HepG2 (cell line): Measurements from ENCODE around the gene KIF21B. TPM values are rescaled to one million over a fixed set of nuclear protein-coding genes. Genes with fewer than 3 reads are reported as not detected.

Experiments
- ATAC-seq: fragments of 200-7000 bp; cut with Tn5 transposase; 3 replicates; pipeline ENCODE4 v1.9.1; 2020; ENCODE audit warnings: mild to moderate bottlenecking, moderate library complexity
- BruUV-seq: library from RNA; stranded (reverse); fragments of 400-500 nt; replicated peaks from 2 replicates; lab custom pipeline; 2021; lab: Mats Ljungman, UMichigan
- CTCF ChIA-PET: fragments of 300-600 bp; formaldehyde crosslinking; extraction: SDS; loops from one replicate; lab custom pipeline; 2021; ENCODE audit warnings: low total read pairs, inconsistent platforms, low intra/inter-chr PET ratio; lab: Yijun Ruan, JAX
- POLR2A ChIA-PET: fragments of 350-600 bp; sonication (Branson Sonifier 250); formaldehyde crosslinking; loops from one replicate; lab custom pipeline; 2020; ENCODE audit warnings: antibody characterized with exemption, inconsistent platforms; lab: Yijun Ruan, JAX
- DNase-seq: peaks from one replicate; pipeline ENCODE4 v3.0.0-alpha.2; 2015; ENCODE audit warnings: low spot score
- FAIRE-seq: peaks from 3 replicates; lab custom pipeline; 2011; peaks lifted over from hg19 to GRCh38; lab: Jason Lieb, UNC
- H2AFZ ChIP-seq: one replicate; pipeline ENCODE4 v1.6.1; 2011; ENCODE audit warnings: low read length, inconsistent platforms
- H3K27ac ChIP-seq: fragments of 300-600 bp; 3 replicates; pipeline ENCODE4 v1.8.0; 2011; ENCODE audit warnings: mixed run types, mild to moderate bottlenecking, mixed read lengths, low read length, inconsistent platforms; ENCODE audit not compliant: insufficient read depth; ENCODE audit errors: extremely low read length
- H3K27me3 ChIP-seq, 2 experiments: fragments of 200-600 bp in 1 of 2; 2 replicates in 1 of 2; 3 replicates in 1 of 2; pipeline versions ENCODE4 v1.6.0 to v1.8.0; 2011; ENCODE audit warnings: low read length in 2 of 2, mild to moderate bottlenecking in 2 of 2, moderate library complexity in 2 of 2, inconsistent platforms in 1 of 2; ENCODE audit not compliant: insufficient read depth in 2 of 2, control insufficient read depth in 1 of 2
- H3K36me3 ChIP-seq, 2 experiments: fragments of 200-600 bp in 1 of 2; replicated peaks in 1 of 2; 2 replicates in 1 of 2; 3 replicates in 1 of 2; pipeline versions ENCODE4 v1.5.1 to v1.8.0; 2011; ENCODE audit warnings: low read length in 2 of 2, inconsistent platforms in 1 of 2; ENCODE audit not compliant: insufficient read depth in 2 of 2, control insufficient read depth in 1 of 2
- H3K4me1 ChIP-seq: 2 replicates; pipeline ENCODE4 v1.5.1; 2012; ENCODE audit warnings: low read length, inconsistent platforms; ENCODE audit not compliant: insufficient read depth
- H3K4me2 ChIP-seq: 2 replicates; pipeline ENCODE4 v1.6.0; 2011; ENCODE audit warnings: low read depth, low read length, inconsistent platforms
- H3K4me3 ChIP-seq, 3 experiments: fragments of 200-600 bp in 1 of 3; sonication (generic), shearing (Covaris generic) in 1 of 3; replicated peaks in 1 of 3; 2 replicates each; pipeline ENCODE4 v1.5.1; 2011 to 2016; ENCODE audit warnings: low read length in 3 of 3, inconsistent platforms in 2 of 3, low read depth in 2 of 3, mild to moderate bottlenecking in 2 of 3, control low read depth in 1 of 3, mixed read lengths in 1 of 3; ENCODE audit not compliant: insufficient read depth in 1 of 3
- H3K79me2 ChIP-seq: one replicate; pipeline ENCODE4 v1.6.1; 2011; ENCODE audit warnings: low read length, inconsistent platforms; ENCODE audit not compliant: insufficient read depth
- H3K9ac ChIP-seq: 2 replicates; pipeline ENCODE4 v1.6.0; 2011; ENCODE audit warnings: mild to moderate bottlenecking, low read depth, low read length, inconsistent platforms; ENCODE audit not compliant: insufficient read depth
- H3K9me3 ChIP-seq: 2 replicates; pipeline ENCODE4 v1.5.1; 2012; ENCODE audit warnings: mild to moderate bottlenecking, low read length
- H4K20me1 ChIP-seq: 2 replicates; pipeline ENCODE4 v1.6.0; 2011; ENCODE audit warnings: inconsistent platforms, mild to moderate bottlenecking, low read length, moderate library complexity; ENCODE audit not compliant: insufficient read depth
- ATF3 ChIP-seq: sonication (generic); formaldehyde crosslinking; IDR thresholded peaks from 2 replicates; pipeline ENCODE4 v1.4.0; 2020; ENCODE audit warnings: missing genetic modification reagents
- BRD4 ChIP-seq: sonication (generic); formaldehyde crosslinking; IDR thresholded peaks from 2 replicates; pipeline ENCODE4 v1.4.0; 2020; ENCODE audit warnings: missing genetic modification reagents
- CTCF ChIP-seq: sonication (generic); formaldehyde crosslinking; IDR thresholded peaks from 2 replicates; pipeline ENCODE4 v1.5.0; 2020; ENCODE audit warnings: mild to moderate bottlenecking, missing genetic modification reagents, moderate library complexity
- KAT8 ChIP-seq: IDR thresholded peaks from 2 replicates; pipeline ENCODE4 v1.6.1; 2016; ENCODE audit warnings: missing genetic modification reagents, missing compliant biosample characterization
- RARG ChIP-seq: sonication (generic); formaldehyde crosslinking; IDR thresholded peaks from 2 replicates; pipeline ENCODE4 v1.4.0; 2020; ENCODE audit warnings: low read depth, mild to moderate bottlenecking, missing genetic modification reagents
- TEAD3 ChIP-seq: optimal IDR thresholded peaks from 2 replicates; pipeline ENCODE3; 2016; ENCODE audit warnings: borderline replicate concordance
- XRCC5 ChIP-seq: fragments of 200-400 bp; formaldehyde crosslinking; optimal IDR thresholded peaks from 2 replicates; pipeline ENCODE3; 2017; ENCODE audit warnings: mild to moderate bottlenecking, low read length
- ZGPAT ChIP-seq: IDR thresholded peaks from 2 replicates; pipeline ENCODE4 v1.6.1; 2016; ENCODE audit warnings: mild to moderate bottlenecking
- ZNF24 ChIP-seq: fragments of 450-650 bp; IDR thresholded peaks from 2 replicates; pipeline ENCODE4 v1.6.1; 2017; ENCODE audit warnings: antibody characterized with exemption, mild to moderate bottlenecking
- ZNF629 ChIP-seq: sonication (generic); formaldehyde crosslinking; conservative IDR thresholded peaks from 2 replicates; pipeline ENCODE4 v1.5.0; 2020; ENCODE audit warnings: missing genetic modification reagents
- WGBS: methylation state at CpG from one replicate; pipeline ENCODE4 v1.1.6; 2017; ENCODE audit warnings: low lambda C conversion rate; 5-methylcytosine and 5-hydroxymethylcytosine counted together
- in situ Hi-C: cut with HindIII; loops from 2 replicates; pipeline ENCODE4 v1.10.0; 2017; ENCODE audit warnings: low pct_unique_long_range_greater_than_20kb; ENCODE audit not compliant: extremely low pct_ligation_motif_present
- intact Hi-C: fragments of 100-400 bp; cut with micrococcal nuclease; formaldehyde crosslinking; loops from one replicate; pipeline ENCODE4 v1.10.0; 2022; ENCODE audit not compliant: unreplicated experiment
- polyA plus RNA-seq, 8 experiments: library from polyadenylated mRNA; depleted of rRNA in 3 of 8; stranded (reverse) in 7 of 8; unstranded in 1 of 8; fragments of >200 nt; fragmentation: Illumina TruSeq in 4 of 8; extraction: Trizol in 4 of 8; gene quantifications; 2 replicates each; pipeline versions ENCODE4 v1.2.1 to v1.2.3, GENCODE V29; 2011 to 2016; ENCODE audit warnings: low read depth in 4 of 8, missing spikeins in 1 of 8, mixed read lengths in 1 of 8; ENCODE audit not compliant: insufficient read depth in 1 of 8
- total RNA-seq, 5 experiments: library from RNA; depleted of rRNA; stranded (reverse); fragments of >200 nt; fragmentation: Illumina TruSeq; extraction: Trizol; gene quantifications; 2 replicates each; pipeline ENCODE4 v1.2.3, GENCODE V29; 2016; ENCODE audit warnings: low read depth in 1 of 5

The KIF21B gene
- total and polyA plus RNA-seq, 2 of the 13 experiments (the other 11 are each of a cell fraction or from before 2014, with no cell fraction given) = 0.17 to 0.20 TPM

DNA sequence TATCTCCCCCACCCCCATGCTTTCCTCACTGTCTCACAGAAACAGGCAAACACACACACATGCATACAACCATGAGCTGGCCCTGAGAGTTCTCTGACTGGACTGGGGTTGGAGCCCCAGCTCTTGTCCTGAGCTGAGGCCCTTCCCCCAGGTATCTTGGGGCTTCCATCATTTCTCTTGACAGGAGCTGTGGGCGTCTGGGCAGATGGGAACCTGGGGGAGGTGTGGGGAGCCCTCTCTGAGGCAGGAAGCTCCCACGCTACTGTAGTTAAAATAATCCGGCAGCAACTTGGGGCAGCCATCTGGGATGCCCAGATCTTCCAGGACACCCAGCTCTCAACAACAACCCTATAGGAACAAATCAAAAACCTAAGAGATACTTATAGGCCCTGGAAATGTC, 2.7 kb upstream of the KIF21B start:
- CTCF ChIA-PET = no interaction called here
- intact Hi-C loops = no loop called here

DNA sequence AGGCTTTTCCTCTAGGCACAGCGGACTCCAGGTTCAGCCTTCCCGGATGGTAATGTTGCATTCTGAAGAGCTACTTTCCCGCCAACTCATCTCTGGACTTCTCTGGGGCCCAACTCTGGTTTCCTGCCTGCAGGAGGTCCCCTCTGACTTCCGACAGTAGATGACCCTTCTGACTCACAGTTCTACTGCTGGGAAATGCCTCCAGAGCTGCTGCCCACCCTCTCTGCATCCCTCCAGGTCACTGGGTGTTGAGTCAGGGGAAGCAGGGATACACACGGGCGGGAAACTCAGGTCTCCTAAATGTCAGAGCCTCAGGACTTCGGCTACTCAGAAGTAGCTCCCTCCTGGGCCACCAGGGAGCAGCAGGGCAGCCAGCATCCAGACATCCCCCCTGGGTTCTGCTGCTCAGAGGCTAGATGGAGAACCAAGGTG, 2.1 kb upstream of the KIF21B start:
- no peaks in the 10 kb centered on the region for H3K9me3 ChIP-seq
- DNase-seq (no peak), ATAC-seq (peak; percentile 45), FAIRE-seq (peak; percentile 52)
- no peak overlapping the region for H3K27ac ChIP-seq
- ChIA-PET CTCF (no interaction called here), POLR2A (no interaction called here)
- peaks cover 7 to 39% of the 10 kb centered on the region in 2 experiments; a peak in 4 of 5 replicates for H3K27me3 ChIP-seq
- in situ Hi-C loops = no loop called here
- H3K9ac ChIP-seq = no peak overlapping the region
- H3K79me2 ChIP-seq = no peaks in the 10 kb centered on the region
- intact Hi-C loops = no loop called here
- WGBS = 0% methylated on average over 1 of the region's 7 CpGs
- H2AFZ ChIP-seq = no peak overlapping the region
- H3K36me3 ChIP-seq = no peaks in the 10 kb centered on the region
- no TSS peak for BruUV-seq
- no peaks in the 10 kb centered on the region for H4K20me1 ChIP-seq
- peaks cover 45% of the 10 kb centered on the region for H3K4me1 ChIP-seq
- no peak overlapping the region for H3K4me3 ChIP-seq
- no peak overlapping the region for H3K4me2 ChIP-seq
- TF ChIP-seq TEAD3 (no peak), CTCF (CRISPR knock-in tag) (peak; percentile 35)

More for the DNA sequence above, 2.7 kb upstream of the KIF21B start:
- no TSS peak for BruUV-seq
- Histone ChIP-seq H3K79me2 (no peaks in the 10 kb centered on the region), H3K4me2 (no peak overlapping the region), H3K9me3 (no peaks in the 10 kb centered on the region), H3K27me3 (peaks cover 7 to 38% of the 10 kb centered on the region in 2 experiments; a peak in 4 of 5 replicates), H3K4me1 (peaks cover 40% of the 10 kb centered on the region), H4K20me1 (no peaks in the 10 kb centered on the region), H3K36me3 (no peaks in the 10 kb centered on the region), H3K27ac (no peak overlapping the region), H3K9ac (no peak overlapping the region), H2AFZ (no peak overlapping the region), H3K4me3 (no peak overlapping the region)
- 44% methylated on average over 2 of the region's 3 CpGs for WGBS
- POLR2A ChIA-PET = no interaction called here
- in situ Hi-C loops = no loop called here
- TF ChIP-seq ZNF629 (CRISPR knock-in tag) = no peak
- TF ChIP-seq BRD4 (CRISPR knock-in tag) = no peak
- no peak for TF ChIP-seq ATF3
- no peak for TF ChIP-seq ZGPAT
- no peak for TF ChIP-seq XRCC5
- no peak for TF ChIP-seq ZNF24
- TF ChIP-seq RARG (CRISPR knock-in tag) = no peak
- TF ChIP-seq KAT8 (CRISPR knock-in tag) = no peak
- no peak for ATAC-seq
- FAIRE-seq = no peak
- no peak for DNase-seq
